ENCODE measurements around the gene NFIB. TPM values are rescaled to one million over a fixed set of nuclear protein-coding genes. Genes with fewer than 3 reads are reported as not detected.

NFIB gene
- total RNA-seq, 1 experiment from 2014 or later, result 12.5 TPM

DNA sequence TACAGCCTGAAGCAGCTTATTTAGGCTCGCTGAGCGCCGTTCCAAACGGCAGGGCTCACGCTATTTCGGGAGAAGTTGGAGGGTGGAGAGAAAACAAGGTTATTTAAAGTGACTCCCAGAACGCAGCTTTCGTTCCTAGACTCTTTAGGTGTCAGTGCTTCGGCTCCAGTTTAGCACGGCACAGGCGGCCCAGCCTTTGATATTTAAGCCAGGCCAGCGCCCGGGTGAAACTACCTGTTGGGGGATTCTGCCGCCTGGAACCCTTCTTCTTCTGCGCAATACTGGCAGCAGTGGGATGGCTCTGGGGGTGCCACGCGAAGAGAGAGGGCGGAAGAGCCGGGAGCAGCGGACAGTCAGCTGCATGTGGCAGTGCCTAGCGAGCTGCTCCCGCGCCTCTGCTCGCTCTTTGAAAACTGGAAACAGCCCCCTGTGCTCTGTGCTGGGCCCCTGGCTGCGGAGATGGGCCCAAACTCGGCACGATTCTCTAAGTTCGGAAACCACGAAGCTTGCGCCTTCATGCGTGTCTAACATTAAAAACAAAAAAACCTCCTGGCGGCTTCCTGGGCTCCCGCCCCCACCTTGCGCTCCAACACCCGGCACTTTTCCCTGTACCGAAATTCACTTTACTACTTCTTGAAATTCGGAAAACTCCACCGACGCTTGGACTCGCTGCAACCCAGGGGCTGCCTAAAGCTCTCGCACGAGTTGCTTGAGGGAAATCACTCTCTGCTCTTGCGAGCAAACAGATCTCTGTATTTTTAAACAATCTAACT, 34.6 kb upstream of the NFIB start:
- Mint-ChIP-seq H3K27me3 (ENCODE audit: low read depth) (peaks cover 62% of the 10 kb centered on the region), H3K9me3 (no peaks in the 10 kb centered on the region), H3K36me3 (no peaks in the 10 kb centered on the region), H3K27ac (no peak overlapping the region), H3K4me3 (no peak overlapping the region), H3K4me1 (peaks cover 56% of the 10 kb centered on the region)
- TF ChIP-seq NR1H2 (CRISPR knock-in tag; IDR thresholded peaks at IDR 0.05), result no peak
- TF ChIP-seq EMX1 (CRISPR knock-in tag; IDR thresholded peaks at IDR 0.05), result no peak
- TF ChIP-seq, protein P1, sequence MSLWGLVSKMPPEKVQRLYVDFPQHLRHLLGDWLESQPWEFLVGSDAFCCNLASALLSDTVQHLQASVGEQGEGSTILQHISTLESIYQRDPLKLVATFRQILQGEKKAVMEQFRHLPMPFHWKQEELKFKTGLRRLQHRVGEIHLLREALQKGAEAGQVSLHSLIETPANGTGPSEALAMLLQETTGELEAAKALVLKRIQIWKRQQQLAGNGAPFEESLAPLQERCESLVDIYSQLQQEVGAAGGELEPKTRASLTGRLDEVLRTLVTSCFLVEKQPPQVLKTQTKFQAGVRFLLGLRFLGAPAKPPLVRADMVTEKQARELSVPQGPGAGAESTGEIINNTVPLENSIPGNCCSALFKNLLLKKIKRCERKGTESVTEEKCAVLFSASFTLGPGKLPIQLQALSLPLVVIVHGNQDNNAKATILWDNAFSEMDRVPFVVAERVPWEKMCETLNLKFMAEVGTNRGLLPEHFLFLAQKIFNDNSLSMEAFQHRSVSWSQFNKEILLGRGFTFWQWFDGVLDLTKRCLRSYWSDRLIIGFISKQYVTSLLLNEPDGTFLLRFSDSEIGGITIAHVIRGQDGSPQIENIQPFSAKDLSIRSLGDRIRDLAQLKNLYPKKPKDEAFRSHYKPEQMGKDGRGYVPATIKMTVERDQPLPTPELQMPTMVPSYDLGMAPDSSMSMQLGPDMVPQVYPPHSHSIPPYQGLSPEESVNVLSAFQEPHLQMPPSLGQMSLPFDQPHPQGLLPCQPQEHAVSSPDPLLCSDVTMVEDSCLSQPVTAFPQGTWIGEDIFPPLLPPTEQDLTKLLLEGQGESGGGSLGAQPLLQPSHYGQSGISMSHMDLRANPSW (CRISPR knock-in tag; conservative IDR thresholded peaks at IDR 0.05; ENCODE audit: low read depth), result no peak
- no peak for TF ChIP-seq ATF1 (CRISPR knock-in tag; IDR thresholded peaks at IDR 0.05)
- TF ChIP-seq FOXK1 (CRISPR knock-in tag; IDR thresholded peaks at IDR 0.05), result no peak
- TF ChIP-seq KAT7 (CRISPR knock-in tag; IDR thresholded peaks at IDR 0.05; ENCODE audit: borderline replicate concordance), result no peak
- TF ChIP-seq, protein P2, sequence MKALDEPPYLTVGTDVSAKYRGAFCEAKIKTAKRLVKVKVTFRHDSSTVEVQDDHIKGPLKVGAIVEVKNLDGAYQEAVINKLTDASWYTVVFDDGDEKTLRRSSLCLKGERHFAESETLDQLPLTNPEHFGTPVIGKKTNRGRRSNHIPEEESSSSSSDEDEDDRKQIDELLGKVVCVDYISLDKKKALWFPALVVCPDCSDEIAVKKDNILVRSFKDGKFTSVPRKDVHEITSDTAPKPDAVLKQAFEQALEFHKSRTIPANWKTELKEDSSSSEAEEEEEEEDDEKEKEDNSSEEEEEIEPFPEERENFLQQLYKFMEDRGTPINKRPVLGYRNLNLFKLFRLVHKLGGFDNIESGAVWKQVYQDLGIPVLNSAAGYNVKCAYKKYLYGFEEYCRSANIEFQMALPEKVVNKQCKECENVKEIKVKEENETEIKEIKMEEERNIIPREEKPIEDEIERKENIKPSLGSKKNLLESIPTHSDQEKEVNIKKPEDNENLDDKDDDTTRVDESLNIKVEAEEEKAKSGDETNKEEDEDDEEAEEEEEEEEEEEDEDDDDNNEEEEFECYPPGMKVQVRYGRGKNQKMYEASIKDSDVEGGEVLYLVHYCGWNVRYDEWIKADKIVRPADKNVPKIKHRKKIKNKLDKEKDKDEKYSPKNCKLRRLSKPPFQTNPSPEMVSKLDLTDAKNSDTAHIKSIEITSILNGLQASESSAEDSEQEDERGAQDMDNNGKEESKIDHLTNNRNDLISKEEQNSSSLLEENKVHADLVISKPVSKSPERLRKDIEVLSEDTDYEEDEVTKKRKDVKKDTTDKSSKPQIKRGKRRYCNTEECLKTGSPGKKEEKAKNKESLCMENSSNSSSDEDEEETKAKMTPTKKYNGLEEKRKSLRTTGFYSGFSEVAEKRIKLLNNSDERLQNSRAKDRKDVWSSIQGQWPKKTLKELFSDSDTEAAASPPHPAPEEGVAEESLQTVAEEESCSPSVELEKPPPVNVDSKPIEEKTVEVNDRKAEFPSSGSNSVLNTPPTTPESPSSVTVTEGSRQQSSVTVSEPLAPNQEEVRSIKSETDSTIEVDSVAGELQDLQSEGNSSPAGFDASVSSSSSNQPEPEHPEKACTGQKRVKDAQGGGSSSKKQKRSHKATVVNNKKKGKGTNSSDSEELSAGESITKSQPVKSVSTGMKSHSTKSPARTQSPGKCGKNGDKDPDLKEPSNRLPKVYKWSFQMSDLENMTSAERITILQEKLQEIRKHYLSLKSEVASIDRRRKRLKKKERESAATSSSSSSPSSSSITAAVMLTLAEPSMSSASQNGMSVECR (CRISPR knock-in tag; IDR thresholded peaks at IDR 0.05; ENCODE audit: borderline replicate concordance), result no peak
- TF ChIP-seq, protein P3, sequence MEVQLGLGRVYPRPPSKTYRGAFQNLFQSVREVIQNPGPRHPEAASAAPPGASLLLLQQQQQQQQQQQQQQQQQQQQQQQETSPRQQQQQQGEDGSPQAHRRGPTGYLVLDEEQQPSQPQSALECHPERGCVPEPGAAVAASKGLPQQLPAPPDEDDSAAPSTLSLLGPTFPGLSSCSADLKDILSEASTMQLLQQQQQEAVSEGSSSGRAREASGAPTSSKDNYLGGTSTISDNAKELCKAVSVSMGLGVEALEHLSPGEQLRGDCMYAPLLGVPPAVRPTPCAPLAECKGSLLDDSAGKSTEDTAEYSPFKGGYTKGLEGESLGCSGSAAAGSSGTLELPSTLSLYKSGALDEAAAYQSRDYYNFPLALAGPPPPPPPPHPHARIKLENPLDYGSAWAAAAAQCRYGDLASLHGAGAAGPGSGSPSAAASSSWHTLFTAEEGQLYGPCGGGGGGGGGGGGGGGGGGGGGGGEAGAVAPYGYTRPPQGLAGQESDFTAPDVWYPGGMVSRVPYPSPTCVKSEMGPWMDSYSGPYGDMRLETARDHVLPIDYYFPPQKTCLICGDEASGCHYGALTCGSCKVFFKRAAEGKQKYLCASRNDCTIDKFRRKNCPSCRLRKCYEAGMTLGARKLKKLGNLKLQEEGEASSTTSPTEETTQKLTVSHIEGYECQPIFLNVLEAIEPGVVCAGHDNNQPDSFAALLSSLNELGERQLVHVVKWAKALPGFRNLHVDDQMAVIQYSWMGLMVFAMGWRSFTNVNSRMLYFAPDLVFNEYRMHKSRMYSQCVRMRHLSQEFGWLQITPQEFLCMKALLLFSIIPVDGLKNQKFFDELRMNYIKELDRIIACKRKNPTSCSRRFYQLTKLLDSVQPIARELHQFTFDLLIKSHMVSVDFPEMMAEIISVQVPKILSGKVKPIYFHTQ (CRISPR knock-in tag; IDR thresholded peaks at IDR 0.05), result no peak
- TF ChIP-seq, protein P4, sequence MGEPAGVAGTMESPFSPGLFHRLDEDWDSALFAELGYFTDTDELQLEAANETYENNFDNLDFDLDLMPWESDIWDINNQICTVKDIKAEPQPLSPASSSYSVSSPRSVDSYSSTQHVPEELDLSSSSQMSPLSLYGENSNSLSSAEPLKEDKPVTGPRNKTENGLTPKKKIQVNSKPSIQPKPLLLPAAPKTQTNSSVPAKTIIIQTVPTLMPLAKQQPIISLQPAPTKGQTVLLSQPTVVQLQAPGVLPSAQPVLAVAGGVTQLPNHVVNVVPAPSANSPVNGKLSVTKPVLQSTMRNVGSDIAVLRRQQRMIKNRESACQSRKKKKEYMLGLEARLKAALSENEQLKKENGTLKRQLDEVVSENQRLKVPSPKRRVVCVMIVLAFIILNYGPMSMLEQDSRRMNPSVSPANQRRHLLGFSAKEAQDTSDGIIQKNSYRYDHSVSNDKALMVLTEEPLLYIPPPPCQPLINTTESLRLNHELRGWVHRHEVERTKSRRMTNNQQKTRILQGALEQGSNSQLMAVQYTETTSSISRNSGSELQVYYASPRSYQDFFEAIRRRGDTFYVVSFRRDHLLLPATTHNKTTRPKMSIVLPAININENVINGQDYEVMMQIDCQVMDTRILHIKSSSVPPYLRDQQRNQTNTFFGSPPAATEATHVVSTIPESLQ (CRISPR knock-in tag; IDR thresholded peaks at IDR 0.05), result no peak
- no peak for TF ChIP-seq ZNF416 (CRISPR knock-in tag; IDR thresholded peaks at IDR 0.05)
- no peak for TF ChIP-seq JAZF1 (CRISPR knock-in tag; IDR thresholded peaks at IDR 0.05)
- DNase-seq (ENCODE audit: low spot score), result no peak
- no peak; the same call in 1 of the 2 replicates for ATAC-seq
- CTCF ChIA-PET, result interaction anchor here (0.5 to 1.3 kb wide), 3 partner anchors 28 to 62 kb away, joined by 3 to 4 read pairs (median 3); no protein-coding TSS in a partner anchor
- POLR2A ChIA-PET, result interaction anchor here (0.7 to 2.0 kb wide), 3 partner anchors 10 to 32 kb away, joined by 3 to 9 read pairs (median 6); no protein-coding TSS in a partner anchor

DNA sequence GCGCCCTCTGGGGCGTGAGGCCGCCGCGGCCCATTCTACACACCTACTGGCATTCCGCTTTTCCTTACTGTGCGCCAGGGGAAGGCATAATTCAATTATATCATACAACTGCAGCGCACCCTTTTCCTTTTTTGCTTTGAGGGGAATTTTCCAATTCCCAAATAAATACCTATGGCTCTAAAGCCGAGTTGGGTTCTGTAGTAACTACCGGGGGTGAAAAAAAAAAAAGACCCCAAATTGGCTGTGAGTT, 34.1 kb upstream of the NFIB start:
- ATAC-seq (peak; percentile 2; the same call in 1 of the 2 replicates), DNase-seq (ENCODE audit: low spot score) (no peak)
- peaks cover 51% of the 10 kb centered on the region for H3K4me1 Mint-ChIP-seq
- H3K36me3 Mint-ChIP-seq, result no peaks in the 10 kb centered on the region
- peaks cover 57% of the 10 kb centered on the region for H3K27me3 Mint-ChIP-seq (ENCODE audit: low read depth)
- H3K9me3 Mint-ChIP-seq, result no peaks in the 10 kb centered on the region
- no peak for TF ChIP-seq FOXP1 (CRISPR knock-in tag; IDR thresholded peaks at IDR 0.05; ENCODE audit: borderline replicate concordance)
- TF ChIP-seq, protein P5, sequence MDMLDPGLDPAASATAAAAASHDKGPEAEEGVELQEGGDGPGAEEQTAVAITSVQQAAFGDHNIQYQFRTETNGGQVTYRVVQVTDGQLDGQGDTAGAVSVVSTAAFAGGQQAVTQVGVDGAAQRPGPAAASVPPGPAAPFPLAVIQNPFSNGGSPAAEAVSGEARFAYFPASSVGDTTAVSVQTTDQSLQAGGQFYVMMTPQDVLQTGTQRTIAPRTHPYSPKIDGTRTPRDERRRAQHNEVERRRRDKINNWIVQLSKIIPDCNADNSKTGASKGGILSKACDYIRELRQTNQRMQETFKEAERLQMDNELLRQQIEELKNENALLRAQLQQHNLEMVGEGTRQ (CRISPR knock-in tag; IDR thresholded peaks at IDR 0.05), result 0 out of 2 replicates have a peak, but pooled peaks have one; percentile 0
- POLR2A ChIA-PET, result interaction anchor here (0.7 to 2.0 kb wide), 3 partner anchors 10 to 492 kb away, joined by 3 to 9 read pairs (median 3); no protein-coding TSS in a partner anchor
- H3K27ac Mint-ChIP-seq, result no peak overlapping the region
- CTCF ChIA-PET, result interaction anchor here (0.5 to 1.3 kb wide), 2 partner anchors 28 to 62 kb away, joined by 3 to 4 read pairs; no protein-coding TSS in a partner anchor
- H3K4me3 Mint-ChIP-seq, result no peak overlapping the region
